22Rv1 (cell line): ENCODE measurements around the gene CCM2.

Experiments
- CTCF ChIP-seq: fragments of 450-650 bp; IDR thresholded peaks from 2 replicates; pipeline ENCODE4 v1.5.1; 2017; ENCODE audit warnings: mild to moderate bottlenecking
- ZFX ChIP-seq: fragments of 450-650 bp; IDR thresholded peaks from 2 replicates; pipeline ENCODE4 v1.6.1; 2017; ENCODE audit warnings: antibody characterized with exemption, borderline replicate concordance

- TF ChIP-seq CTCF (no peak), ZFX (no peak)
Observed at GRCh38 chr7:45077579-45077978, 77.6 kb downstream of the CCM2 start.
